ENCODE data around the gene LPP. TPM values are rescaled to one million over a fixed set of nuclear protein-coding genes. Genes with fewer than 3 reads are reported as not detected.

Gene LPP
- total and polyA plus RNA-seq, 4 donors: 7.2 to 50.3 (median 26.4) TPM

DNA sequence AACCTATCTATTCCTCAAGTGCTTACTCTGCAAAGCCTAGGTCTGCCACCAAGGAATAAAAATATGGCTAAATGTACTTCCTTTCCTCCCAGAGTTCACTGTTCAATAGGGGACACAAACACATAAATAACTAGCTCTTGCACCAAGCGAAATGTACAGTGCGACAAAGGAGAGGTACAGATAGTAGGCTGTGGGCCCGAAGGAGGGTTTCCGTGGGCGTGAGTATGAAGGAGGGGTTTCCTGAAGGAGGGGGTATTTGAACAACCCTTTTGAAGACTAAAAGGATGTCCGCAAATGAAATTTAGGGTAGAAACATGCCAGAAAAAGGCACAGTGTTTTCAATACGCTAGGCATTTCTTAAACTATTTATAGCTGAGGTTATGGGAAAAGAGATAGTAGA is 207.9 kb downstream of the LPP start:
- no peak overlapping the region for H3K4me3 ChIP-seq (ENCODE audit: low read depth, low read length)
- H3K36me3 ChIP-seq (ENCODE audit: control insufficient read depth, insufficient read depth, low read length): no peaks in the 10 kb centered on the region
- H3K27ac ChIP-seq (ENCODE audit: low read depth, low read length): no peak overlapping the region
- H3K4me1 ChIP-seq (ENCODE audit: control insufficient read depth, insufficient read depth, low read length): no peaks in the 10 kb centered on the region
- no peak for DNase-seq (ENCODE audit: low read depth in 4 of 6, low spot score in 6 of 6)
- H3K27me3 ChIP-seq (ENCODE audit: control insufficient read depth, insufficient read depth, low read length): no peaks in the 10 kb centered on the region
- whole genome bisulfite sequencing (ENCODE audit: insufficient coverage): 90% methylated on average over 3 of the region's 7 CpGs
- H3K9me3 ChIP-seq (ENCODE audit: control insufficient read depth, insufficient read depth, low read length): no peaks in the 10 kb centered on the region

DNA sequence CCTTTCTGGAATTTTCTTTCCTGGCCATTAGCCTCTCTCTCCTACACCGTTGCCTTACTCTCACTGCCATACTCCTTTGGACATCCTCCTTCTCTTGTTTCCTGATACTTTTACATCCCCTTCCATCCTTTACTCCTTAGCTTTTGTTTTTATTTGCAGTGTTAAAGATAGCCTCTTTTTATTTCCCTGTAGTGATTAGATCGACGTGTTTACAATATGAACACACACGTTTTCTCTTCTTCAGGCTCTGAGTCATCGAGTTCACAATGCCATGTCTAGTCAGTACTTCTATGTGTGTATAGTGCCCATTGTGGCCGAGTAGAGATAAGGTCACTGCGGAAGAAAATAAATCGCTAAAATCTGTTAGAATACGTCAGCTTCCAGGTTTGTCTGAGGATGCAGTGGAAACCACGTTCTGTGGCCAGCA is 208.5 kb downstream of the LPP start:
- no peak for DNase-seq (ENCODE audit: low read depth in 4 of 6, low spot score in 6 of 6)
- whole genome bisulfite sequencing (ENCODE audit: insufficient coverage): 80% methylated on average over 3 of the region's 10 CpGs
- Histone ChIP-seq H3K27me3 (ENCODE audit: control insufficient read depth, insufficient read depth, low read length) (no peaks in the 10 kb centered on the region), H3K4me3 (ENCODE audit: low read depth, low read length) (no peak overlapping the region), H3K4me1 (ENCODE audit: control insufficient read depth, insufficient read depth, low read length) (no peaks in the 10 kb centered on the region), H3K27ac (ENCODE audit: low read depth, low read length) (no peak overlapping the region), H3K9me3 (ENCODE audit: control insufficient read depth, insufficient read depth, low read length) (no peaks in the 10 kb centered on the region), H3K36me3 (ENCODE audit: control insufficient read depth, insufficient read depth, low read length) (no peaks in the 10 kb centered on the region)

DNA sequence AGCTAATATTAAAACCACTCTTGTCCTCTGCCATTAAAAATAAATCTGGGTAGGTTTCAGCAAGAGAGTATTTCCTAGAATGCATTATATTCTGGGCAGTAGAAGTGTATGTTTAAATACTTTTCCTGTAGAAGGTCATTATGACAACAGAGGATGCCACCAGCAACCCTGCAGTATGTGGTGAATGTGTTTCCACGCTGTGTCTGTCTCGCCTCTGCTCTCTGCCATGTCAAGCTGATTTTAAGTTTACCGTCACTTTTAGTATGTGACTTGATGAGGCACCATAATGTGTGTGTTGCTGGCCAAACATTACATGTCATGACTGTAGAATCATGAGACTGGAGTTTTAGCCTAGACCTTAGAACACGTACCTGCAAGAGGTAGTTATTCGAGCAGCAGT is 211.2 kb downstream of the LPP start:
- Histone ChIP-seq H3K4me1 (ENCODE audit: control insufficient read depth, insufficient read depth, low read length) (no peaks in the 10 kb centered on the region), H3K9me3 (ENCODE audit: control insufficient read depth, insufficient read depth, low read length) (no peaks in the 10 kb centered on the region), H3K36me3 (ENCODE audit: control insufficient read depth, insufficient read depth, low read length) (no peaks in the 10 kb centered on the region), H3K27me3 (ENCODE audit: control insufficient read depth, insufficient read depth, low read length) (no peaks in the 10 kb centered on the region), H3K27ac (ENCODE audit: low read depth, low read length) (no peak overlapping the region), H3K4me3 (ENCODE audit: low read depth, low read length) (no peak overlapping the region)
- WGBS (ENCODE audit: insufficient coverage): 88% methylated on average over 5 of the region's 5 CpGs
- DNase-seq (ENCODE audit: low read depth in 4 of 6, low spot score in 6 of 6): no peak

DNA sequence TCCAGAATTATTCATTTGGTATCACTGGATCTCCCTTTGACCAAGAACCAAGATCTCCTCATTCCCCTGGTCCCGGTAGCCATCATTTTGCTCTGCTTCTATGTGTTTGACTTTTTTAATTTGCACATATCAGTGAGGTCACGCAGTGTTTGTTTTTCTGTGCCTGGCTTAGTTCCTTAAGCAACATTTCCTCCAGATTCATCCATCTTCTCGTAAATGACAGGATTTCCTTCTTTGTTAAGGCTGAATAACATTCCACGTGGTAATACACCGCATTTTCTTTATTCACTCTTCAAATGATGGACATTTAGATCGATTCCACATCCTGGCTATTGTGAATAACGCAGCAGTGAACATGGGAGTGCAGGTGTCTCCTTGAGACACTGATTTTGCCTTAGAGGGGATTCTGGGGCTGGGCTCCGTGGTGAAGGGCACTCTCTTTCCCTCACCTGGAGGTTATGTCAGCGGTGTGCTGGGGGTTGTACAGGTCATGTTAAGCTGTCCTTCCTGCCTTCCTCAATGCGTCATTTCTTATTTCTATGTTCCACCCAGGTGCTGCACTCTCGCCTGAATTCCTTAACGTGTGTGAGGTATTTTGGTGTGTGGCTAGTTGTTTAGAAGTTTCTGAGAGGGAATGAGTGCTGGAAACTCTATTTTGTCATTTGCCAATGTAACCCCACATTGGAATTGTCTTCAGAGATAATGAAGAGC is 212.2 kb downstream of the LPP start:
- Histone ChIP-seq H3K4me1 (ENCODE audit: control insufficient read depth, insufficient read depth, low read length) (no peaks in the 10 kb centered on the region), H3K36me3 (ENCODE audit: control insufficient read depth, insufficient read depth, low read length) (no peaks in the 10 kb centered on the region), H3K9me3 (ENCODE audit: control insufficient read depth, insufficient read depth, low read length) (no peaks in the 10 kb centered on the region), H3K27me3 (ENCODE audit: control insufficient read depth, insufficient read depth, low read length) (no peaks in the 10 kb centered on the region), H3K27ac (ENCODE audit: low read depth, low read length) (no peak overlapping the region), H3K4me3 (ENCODE audit: low read depth, low read length) (no peak overlapping the region)
- 90% methylated on average over 5 of the region's 12 CpGs for WGBS (ENCODE audit: insufficient coverage)
- no peak for DNase-seq (ENCODE audit: low read depth in 4 of 6, low spot score in 6 of 6)

DNA sequence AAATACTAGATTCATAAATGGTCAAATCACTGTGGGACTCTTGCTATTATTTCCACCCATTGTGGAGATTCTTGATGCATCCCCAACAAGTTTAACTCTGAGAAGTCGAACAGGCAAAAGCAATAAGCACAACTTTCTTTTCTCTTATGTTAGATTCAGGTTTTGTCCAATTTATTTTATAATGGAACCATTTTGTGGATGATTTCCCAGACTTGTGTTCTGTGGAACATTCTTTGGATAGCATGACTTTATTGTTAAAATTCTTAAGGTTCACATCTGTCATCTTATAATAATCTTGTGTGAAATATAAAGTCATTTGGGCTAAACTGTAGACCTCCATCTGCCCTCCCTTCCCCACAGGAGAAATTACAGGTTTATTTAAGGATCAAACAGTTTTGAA is 213.7 kb downstream of the LPP start:
- Histone ChIP-seq H3K27me3 (ENCODE audit: control insufficient read depth, insufficient read depth, low read length) (no peaks in the 10 kb centered on the region), H3K4me1 (ENCODE audit: control insufficient read depth, insufficient read depth, low read length) (no peaks in the 10 kb centered on the region), H3K4me3 (ENCODE audit: low read depth, low read length) (no peak overlapping the region), H3K27ac (ENCODE audit: low read depth, low read length) (no peak overlapping the region), H3K9me3 (ENCODE audit: control insufficient read depth, insufficient read depth, low read length) (no peaks in the 10 kb centered on the region), H3K36me3 (ENCODE audit: control insufficient read depth, insufficient read depth, low read length) (no peaks in the 10 kb centered on the region)
- DNase-seq (ENCODE audit: low read depth in 4 of 6, low spot score in 6 of 6): no peak
- no CpG with 5 or more reads among the region's 1 CpG for WGBS (ENCODE audit: insufficient coverage)

GRCh38 chr3:188369526-188369925 is 215.6 kb downstream of the LPP start:
- H3K27ac ChIP-seq (ENCODE audit: low read depth, low read length): no peak overlapping the region
- DNase-seq (ENCODE audit: low read depth in 4 of 6, low spot score in 6 of 6): no peak
- 81% methylated on average over 3 of the region's 3 CpGs for WGBS (ENCODE audit: insufficient coverage)

GRCh38 chr3:188370081-188370830 is 216.3 kb downstream of the LPP start:
- no peak for DNase-seq (ENCODE audit: low read depth in 4 of 6, low spot score in 6 of 6)
- no peaks in the 10 kb centered on the region for H3K9me3 ChIP-seq (ENCODE audit: control insufficient read depth, insufficient read depth, low read length)
- H3K36me3 ChIP-seq (ENCODE audit: control insufficient read depth, insufficient read depth, low read length): no peaks in the 10 kb centered on the region
- no peak overlapping the region for H3K27ac ChIP-seq (ENCODE audit: low read depth, low read length)
- no peaks in the 10 kb centered on the region for H3K4me1 ChIP-seq (ENCODE audit: control insufficient read depth, insufficient read depth, low read length)
- WGBS (ENCODE audit: insufficient coverage): 83% methylated on average over 8 of the region's 15 CpGs
- H3K27me3 ChIP-seq (ENCODE audit: control insufficient read depth, insufficient read depth, low read length): no peaks in the 10 kb centered on the region
- no peak overlapping the region for H3K4me3 ChIP-seq (ENCODE audit: low read depth, low read length)

More at GRCh38 chr3:188369526-188369925, 215.6 kb downstream of the LPP start:
- Histone ChIP-seq H3K4me3 (ENCODE audit: low read depth, low read length) (no peak overlapping the region), H3K27me3 (ENCODE audit: control insufficient read depth, insufficient read depth, low read length) (no peaks in the 10 kb centered on the region), H3K4me1 (ENCODE audit: control insufficient read depth, insufficient read depth, low read length) (no peaks in the 10 kb centered on the region), H3K9me3 (ENCODE audit: control insufficient read depth, insufficient read depth, low read length) (no peaks in the 10 kb centered on the region), H3K36me3 (ENCODE audit: control insufficient read depth, insufficient read depth, low read length) (no peaks in the 10 kb centered on the region)

DNA sequence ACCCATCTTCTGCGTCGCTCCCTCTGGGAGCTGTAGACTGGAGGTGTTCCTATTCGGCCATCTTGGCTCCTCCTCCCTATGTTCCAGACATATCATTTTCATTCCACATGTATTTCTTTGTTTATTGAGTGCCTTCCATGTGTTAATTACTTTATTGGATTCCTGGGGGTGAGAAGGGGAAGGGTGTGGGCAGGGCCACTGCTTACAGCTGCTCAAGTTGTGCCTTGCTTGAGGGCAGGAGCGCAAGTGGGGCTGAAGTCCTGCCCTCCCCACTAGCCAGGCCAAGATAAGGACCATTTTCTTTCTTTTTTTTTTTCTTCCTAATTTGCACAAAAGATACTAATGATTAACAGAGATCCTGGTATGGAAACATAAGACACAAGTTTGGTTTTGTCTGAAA is 224.8 kb downstream of the LPP start:
- 100% methylated on average over 1 of the region's 4 CpGs for WGBS (ENCODE audit: insufficient coverage)
- no peak overlapping the region for H3K27ac ChIP-seq (ENCODE audit: low read depth, low read length)
- H3K4me3 ChIP-seq (ENCODE audit: low read depth, low read length): no peak overlapping the region
- H3K9me3 ChIP-seq (ENCODE audit: control insufficient read depth, insufficient read depth, low read length): no peaks in the 10 kb centered on the region
- DNase-seq (ENCODE audit: low read depth in 4 of 6, low spot score in 6 of 6): no peak
- no peaks in the 10 kb centered on the region for H3K36me3 ChIP-seq (ENCODE audit: control insufficient read depth, insufficient read depth, low read length)
- H3K4me1 ChIP-seq (ENCODE audit: control insufficient read depth, insufficient read depth, low read length): no peaks in the 10 kb centered on the region
- H3K27me3 ChIP-seq (ENCODE audit: control insufficient read depth, insufficient read depth, low read length): no peaks in the 10 kb centered on the region

DNA sequence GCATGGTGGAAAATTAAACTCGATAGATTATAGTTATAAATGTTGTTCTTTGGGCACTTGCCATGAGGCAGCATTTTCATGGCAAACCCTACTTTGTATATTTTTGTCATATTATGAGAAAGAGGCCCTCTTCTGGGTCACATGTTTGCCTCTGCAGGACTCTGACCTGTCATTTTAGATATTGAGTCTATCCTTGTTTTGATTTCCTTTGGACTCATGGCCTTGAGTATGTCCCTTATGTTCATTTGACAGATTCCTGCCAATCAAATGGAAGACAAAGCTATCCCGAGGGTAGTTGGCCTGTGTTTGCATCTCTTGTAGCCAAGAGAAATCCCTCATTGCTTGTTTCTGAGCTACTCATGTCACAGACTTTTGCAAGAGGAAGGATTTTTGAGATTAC is 226.3 kb downstream of the LPP start:
- no peak overlapping the region for H3K27ac ChIP-seq (ENCODE audit: low read depth, low read length)
- DNase-seq (ENCODE audit: low read depth in 4 of 6, low spot score in 6 of 6): no peak
- no peak overlapping the region for H3K4me3 ChIP-seq (ENCODE audit: low read depth, low read length)
- no peaks in the 10 kb centered on the region for H3K9me3 ChIP-seq (ENCODE audit: control insufficient read depth, insufficient read depth, low read length)
- 86% methylated on average over 1 of the region's 2 CpGs for WGBS (ENCODE audit: insufficient coverage)
- H3K4me1 ChIP-seq (ENCODE audit: control insufficient read depth, insufficient read depth, low read length): no peaks in the 10 kb centered on the region
- no peaks in the 10 kb centered on the region for H3K27me3 ChIP-seq (ENCODE audit: control insufficient read depth, insufficient read depth, low read length)
- H3K36me3 ChIP-seq (ENCODE audit: control insufficient read depth, insufficient read depth, low read length): no peaks in the 10 kb centered on the region

GRCh38 chr3:188380722-188381121 is 226.8 kb downstream of the LPP start:
- Histone ChIP-seq H3K27ac (ENCODE audit: low read depth, low read length) (no peak overlapping the region), H3K4me3 (ENCODE audit: low read depth, low read length) (no peak overlapping the region), H3K4me1 (ENCODE audit: control insufficient read depth, insufficient read depth, low read length) (no peaks in the 10 kb centered on the region), H3K27me3 (ENCODE audit: control insufficient read depth, insufficient read depth, low read length) (no peaks in the 10 kb centered on the region), H3K36me3 (ENCODE audit: control insufficient read depth, insufficient read depth, low read length) (no peaks in the 10 kb centered on the region), H3K9me3 (ENCODE audit: control insufficient read depth, insufficient read depth, low read length) (no peaks in the 10 kb centered on the region)
- DNase-seq (ENCODE audit: low read depth in 4 of 6, low spot score in 6 of 6): no peak
